ENCODE results near the gene BSG. TPM values are rescaled to one million over a fixed set of nuclear protein-coding genes. Genes with fewer than 3 reads are reported as not detected.

The BSG gene
- total and polyA plus RNA-seq, 10 donors = 95.3 to 307 (median 213) TPM

DNA sequence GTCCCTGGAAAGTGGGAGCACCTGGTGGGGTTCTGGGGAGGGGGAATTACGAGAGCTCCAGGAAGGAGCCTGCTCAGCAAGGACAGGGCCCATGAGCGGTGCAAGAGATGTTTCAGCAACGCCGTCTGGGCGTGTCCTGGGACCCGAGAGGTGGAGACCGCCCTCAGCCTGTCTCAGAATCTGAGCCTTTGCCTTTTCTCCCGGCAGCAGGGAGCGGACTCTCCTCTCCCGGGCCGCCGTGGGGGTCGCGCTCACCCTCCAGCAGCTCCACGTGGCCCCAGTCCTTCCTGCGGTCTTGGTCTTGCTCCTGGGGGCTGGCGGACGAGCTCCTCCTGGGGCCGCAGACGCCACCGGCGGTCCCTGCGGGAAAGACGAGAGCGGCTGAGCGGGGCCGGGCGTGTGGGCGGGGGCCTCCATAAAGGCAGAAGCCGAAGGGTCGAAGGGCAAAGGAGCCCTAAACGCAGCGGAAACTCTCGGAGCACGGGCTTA, 60.2 kb downstream of the BSG start:
- Histone ChIP-seq H3K27ac (peak overlapping the region; percentile 41 to 85 (median 74)), H3K27me3 (replicated peaks in 1 of 7) (no peaks in the 10 kb centered on the region), H3K9me3 (no peaks in the 10 kb centered on the region), H3K4me3 (peak overlapping the region; percentile 82 to 99 (median 96)), H3K36me3 (peaks cover 0 to 40% (median 20%) of the 10 kb centered on the region in 6 donors), H3K4me1 (peaks cover 17 to 57% (median 34%) of the 10 kb centered on the region in 6 donors)
- no peak for DNase-seq
- TF ChIP-seq POLR2AphosphoS5 (IDR thresholded peaks at IDR 0.05) (no peak), POLR2A (IDR thresholded peaks at IDR 0.05) (no peak)
- TF ChIP-seq, protein P1, sequence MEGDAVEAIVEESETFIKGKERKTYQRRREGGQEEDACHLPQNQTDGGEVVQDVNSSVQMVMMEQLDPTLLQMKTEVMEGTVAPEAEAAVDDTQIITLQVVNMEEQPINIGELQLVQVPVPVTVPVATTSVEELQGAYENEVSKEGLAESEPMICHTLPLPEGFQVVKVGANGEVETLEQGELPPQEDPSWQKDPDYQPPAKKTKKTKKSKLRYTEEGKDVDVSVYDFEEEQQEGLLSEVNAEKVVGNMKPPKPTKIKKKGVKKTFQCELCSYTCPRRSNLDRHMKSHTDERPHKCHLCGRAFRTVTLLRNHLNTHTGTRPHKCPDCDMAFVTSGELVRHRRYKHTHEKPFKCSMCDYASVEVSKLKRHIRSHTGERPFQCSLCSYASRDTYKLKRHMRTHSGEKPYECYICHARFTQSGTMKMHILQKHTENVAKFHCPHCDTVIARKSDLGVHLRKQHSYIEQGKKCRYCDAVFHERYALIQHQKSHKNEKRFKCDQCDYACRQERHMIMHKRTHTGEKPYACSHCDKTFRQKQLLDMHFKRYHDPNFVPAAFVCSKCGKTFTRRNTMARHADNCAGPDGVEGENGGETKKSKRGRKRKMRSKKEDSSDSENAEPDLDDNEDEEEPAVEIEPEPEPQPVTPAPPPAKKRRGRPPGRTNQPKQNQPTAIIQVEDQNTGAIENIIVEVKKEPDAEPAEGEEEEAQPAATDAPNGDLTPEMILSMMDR (IDR thresholded peaks at IDR 0.05 in 8 of 11, conservative IDR thresholded peaks at IDR 0.05 in 3 of 11) = no peak
- intact Hi-C loops (cut with DNase I; ENCODE audit: low total_unique reads) = no loop called here
- 1 to 6% (median 2%) methylated on average over 23 to 35 of the region's 35 CpGs for WGBS, 5 donors

Other genes with a start within 250 kb of the BSG start
- 10 to 100 TPM; 26.8 to 66.5 (median 30.1) TPM for gene MIER2, start 227.8 kb upstream of the BSG start, total RNA-seq
- gene MIER2, start 227.8 kb upstream of the BSG start, polyA plus RNA-seq = 10 to 100 TPM; 19.2 to 47.2 (median 31.3) TPM
- 1 to 10 TPM in 2 of 7 donors, under 1 TPM in 4, not detected in 1; 0.23 to 2.1 (median 0.85) TPM for gene C2CD4C, start 163.4 kb upstream of the BSG start, total RNA-seq
- gene C2CD4C, start 163.4 kb upstream of the BSG start, polyA plus RNA-seq = under 1 TPM; 0.26 to 0.91 (median 0.67) TPM
- 10 to 100 TPM; 25.5 to 90.1 (median 43.2) TPM for gene SHC2, start 111.6 kb upstream of the BSG start, total RNA-seq
- 100 to 1,000 TPM in 1 of 3 donors, 10 to 100 TPM in 2; 19.6 to 123 (median 78.5) TPM for gene SHC2, start 111.6 kb upstream of the BSG start, polyA plus RNA-seq
- 10 to 100 TPM in 3 of 7 donors, 1 to 10 TPM in 4; 5.1 to 33.6 (median 5.9) TPM for gene MADCAM1, start 76.1 kb upstream of the BSG start, total RNA-seq
- 10 to 100 TPM in 1 of 3 donors, 1 to 10 TPM in 2; 3.0 to 23.9 (median 3.4) TPM for gene MADCAM1, start 76.1 kb upstream of the BSG start, polyA plus RNA-seq
- gene TPGS1, start 65.1 kb upstream of the BSG start, total RNA-seq = 10 to 100 TPM; 16.1 to 23.7 (median 19.5) TPM
- 10 to 100 TPM in 2 of 3 donors, 1 to 10 TPM in 1; 9.8 to 24.4 (median 19.4) TPM for gene TPGS1, start 65.1 kb upstream of the BSG start, polyA plus RNA-seq
- 10 to 100 TPM; 36.5 to 52.4 (median 48.3) TPM for gene CDC34, start 40.8 kb upstream of the BSG start, total RNA-seq
- gene CDC34, start 40.8 kb upstream of the BSG start, polyA plus RNA-seq = 10 to 100 TPM; 35.9 to 83.9 (median 68.7) TPM
- 10 to 100 TPM in 4 of 7 donors, 1 to 10 TPM in 3; 3.9 to 19.5 (median 13.5) TPM for gene GZMM, start 28.5 kb upstream of the BSG start, total RNA-seq
- gene GZMM, start 28.5 kb upstream of the BSG start, polyA plus RNA-seq = 10 to 100 TPM in 2 of 3 donors, 1 to 10 TPM in 1; 9.4 to 19.1 (median 16.3) TPM
- 1 to 10 TPM in 1 of 7 donors, under 1 TPM in 4, not detected in 2; 0.19 to 1.1 (median 0.54) TPM for gene HCN2, start 17.3 kb downstream of the BSG start, total RNA-seq
- under 1 TPM; 0.09 to 0.19 (median 0.11) TPM for gene HCN2, start 17.3 kb downstream of the BSG start, polyA plus RNA-seq
- 10 to 100 TPM; 28.6 to 55.6 (median 49.7) TPM for gene POLRMT, start 60.9 kb downstream of the BSG start, total RNA-seq
- 100 to 1,000 TPM in 2 of 3 donors, 10 to 100 TPM in 1; 67.8 to 105 (median 102) TPM for gene POLRMT, start 60.9 kb downstream of the BSG start, polyA plus RNA-seq
- gene FGF22, start 67.3 kb downstream of the BSG start, total RNA-seq = under 1 TPM in 2 of 7 donors, not detected in 5; 0.27 to 0.61 TPM
- under 1 TPM in 2 of 3 donors, not detected in 1; 0.10 to 0.20 TPM for gene FGF22, start 67.3 kb downstream of the BSG start, polyA plus RNA-seq
- 10 to 100 TPM; 49.2 to 95.1 (median 57.7) TPM for gene RNF126, start 90.6 kb downstream of the BSG start, total RNA-seq
- gene RNF126, start 90.6 kb downstream of the BSG start, polyA plus RNA-seq = 10 to 100 TPM; 38.1 to 55.3 (median 45.0) TPM
- 10 to 100 TPM; 11.5 to 43.4 (median 16.6) TPM for gene FSTL3, start 103.8 kb downstream of the BSG start, total RNA-seq
- gene FSTL3, start 103.8 kb downstream of the BSG start, polyA plus RNA-seq = 10 to 100 TPM in 2 of 3 donors, 1 to 10 TPM in 1; 5.6 to 31.2 (median 10.9) TPM
- gene PRSS57, start 122.9 kb downstream of the BSG start, total RNA-seq = 1 to 10 TPM in 2 of 7 donors, under 1 TPM in 3, not detected in 2; 0.46 to 2.5 (median 0.60) TPM
- under 1 TPM; 0.24 to 0.70 (median 0.27) TPM for gene PRSS57, start 122.9 kb downstream of the BSG start, polyA plus RNA-seq
- gene PALM, start 136.3 kb downstream of the BSG start, total RNA-seq = 10 to 100 TPM; 19.9 to 80.1 (median 30.0) TPM
- gene PALM, start 136.3 kb downstream of the BSG start, polyA plus RNA-seq = 10 to 100 TPM in 1 of 3 donors, 1 to 10 TPM in 2; 6.0 to 24.1 (median 7.0) TPM
- not detected for gene MISP, start 178.5 kb downstream of the BSG start, total RNA-seq
- gene MISP, start 178.5 kb downstream of the BSG start, polyA plus RNA-seq = under 1 TPM in 1 of 3 donors, not detected in 2; 0.13 TPM
- gene PTBP1, start 224.9 kb downstream of the BSG start, total RNA-seq = 100 to 1,000 TPM; 147 to 305 (median 247) TPM
- 100 to 1,000 TPM in 1 of 3 donors, 10 to 100 TPM in 2; 89.9 to 130 (median 98.6) TPM for gene PTBP1, start 224.9 kb downstream of the BSG start, polyA plus RNA-seq
- gene PLPPR3, start 249.4 kb downstream of the BSG start, total RNA-seq = under 1 TPM in 5 of 7 donors, not detected in 2; 0.27 to 0.79 (median 0.43) TPM
- gene PLPPR3, start 249.4 kb downstream of the BSG start, polyA plus RNA-seq = under 1 TPM in 1 of 3 donors, not detected in 2; 0.03 TPM